GM23338 (cell line): Measurements from ENCODE around the gene FANCC. TPM values are rescaled to one million over a fixed set of nuclear protein-coding genes. Genes with fewer than 3 reads are reported as not detected.

Experiments
- ATAC-seq: fragments of 200-7000 bp; cut with Tn5 transposase; 3 replicates; pipeline ENCODE4 v1.9.1; 2020
- DNase-seq: peaks from one replicate; pipeline ENCODE4 v3.0.0-alpha.2; 2015; ENCODE audit warnings: low spot score
- H2AFZ ChIP-seq: fragments of 200-600 bp; sonication (generic); 2 replicates; pipeline ENCODE4 v1.8.0; 2016; ENCODE audit warnings: antibody characterized with exemption, mild to moderate bottlenecking, moderate library complexity
- H3F3A ChIP-seq: fragments of 200-600 bp; sonication (generic); replicated peaks from 2 replicates; pipeline ENCODE4 v1.8.0; 2017; ENCODE audit warnings: antibody characterized with exemption, mixed run types, low read depth
- H3K27ac ChIP-seq: fragments of 200-600 bp; sonication (generic); 2 replicates; pipeline ENCODE4 v1.6.1; 2016; ENCODE audit warnings: low read depth
- H3K27me3 ChIP-seq: fragments of 200-600 bp; sonication (generic); 2 replicates; pipeline ENCODE4 v1.8.0; 2016; ENCODE audit warnings: mild to moderate bottlenecking, mixed run types, moderate library complexity; ENCODE audit not compliant: insufficient read depth
- H3K36me3 ChIP-seq: fragments of 200-600 bp; sonication (generic); 2 replicates; pipeline ENCODE4 v1.8.0; 2016; ENCODE audit warnings: mild to moderate bottlenecking; ENCODE audit not compliant: insufficient read depth
- H3K4me1 ChIP-seq: fragments of 200-600 bp; sonication (generic); 2 replicates; pipeline ENCODE4 v1.8.0; 2016; ENCODE audit warnings: mild to moderate bottlenecking, moderate library complexity; ENCODE audit not compliant: insufficient read depth
- H3K4me2 ChIP-seq: fragments of 200-600 bp; sonication (generic); 2 replicates; pipeline ENCODE4 v1.7.1; 2017; ENCODE audit warnings: mixed run types
- H3K4me3 ChIP-seq: fragments of 200-600 bp; sonication (generic); 2 replicates; pipeline ENCODE4 v1.6.1; 2016; ENCODE audit warnings: mixed run types
- H3K79me2 ChIP-seq: fragments of 200-600 bp; sonication (generic); replicated peaks from 2 replicates; pipeline ENCODE4 v1.8.0; 2017; ENCODE audit warnings: mild to moderate bottlenecking; ENCODE audit not compliant: insufficient read depth
- H3K9me2 ChIP-seq: fragments of 200-600 bp; sonication (generic); 2 replicates; pipeline ENCODE4 v1.8.0; 2017; ENCODE audit not compliant: insufficient read depth
- H4K20me1 ChIP-seq: fragments of 200-600 bp; sonication (generic); replicated peaks from 2 replicates; pipeline ENCODE4 v1.8.0; 2017; ENCODE audit warnings: mild to moderate bottlenecking; ENCODE audit not compliant: insufficient read depth
- H3K27ac Mint-ChIP-seq: 2 replicates; pipeline ENCODE4 v1.8.0; 2020; ENCODE audit warnings: inconsistent platforms, mild to moderate bottlenecking, moderate library complexity, mixed read lengths
- H3K27me3 Mint-ChIP-seq: 3 replicates; pipeline ENCODE4 v1.8.0; 2022; ENCODE audit warnings: low read depth, mild to moderate bottlenecking, moderate library complexity, mixed read lengths, inconsistent platforms; ENCODE audit not compliant: insufficient read depth, poor library complexity
- H3K36me3 Mint-ChIP-seq: 3 replicates; pipeline ENCODE4 v1.8.0; 2021; ENCODE audit warnings: low read depth, mild to moderate bottlenecking, inconsistent platforms, moderate library complexity, mixed read lengths
- H3K4me1 Mint-ChIP-seq: 3 replicates; pipeline ENCODE4 v1.8.0; 2020; ENCODE audit warnings: mild to moderate bottlenecking, inconsistent platforms, mixed read lengths
- H3K4me3 Mint-ChIP-seq: 3 replicates; pipeline ENCODE4 v1.8.0; 2021; ENCODE audit warnings: moderate library complexity, mild to moderate bottlenecking, inconsistent platforms, mixed read lengths
- H3K9me3 Mint-ChIP-seq: 3 replicates; pipeline ENCODE4 v1.8.0; 2020; ENCODE audit warnings: moderate library complexity, mild to moderate bottlenecking, inconsistent platforms, mixed read lengths
- CTCF ChIP-seq, 2 experiments: fragments of 200-600 bp in 1 of 2; sonication (generic) in 1 of 2; conservative IDR thresholded peaks; 2 replicates each; pipeline versions ENCODE4 v1.5.1 to v1.6.1; 2016 to 2017; ENCODE audit warnings: antibody characterized with exemption in 2 of 2, low read depth in 2 of 2, mild to moderate bottlenecking in 2 of 2, moderate library complexity in 1 of 2
- EZH2 ChIP-seq: fragments of 200-600 bp; sonication (generic); IDR thresholded peaks from one replicate; pipeline ENCODE4 v1.8.0; 2017; ENCODE audit warnings: antibody characterized with exemption, mild to moderate bottlenecking, low read depth; ENCODE audit not compliant: unreplicated experiment
- EZH2phosphoT487 ChIP-seq: fragments of 200-600 bp; sonication (generic); IDR thresholded peaks from one replicate; pipeline ENCODE4 v1.8.1; 2018; ENCODE audit warnings: antibody characterized with exemption; ENCODE audit not compliant: unreplicated experiment
- JUNB ChIP-seq: IDR thresholded peaks from one replicate; pipeline ENCODE4 v1.6.1; 2016; ENCODE audit warnings: antibody characterized with exemption; ENCODE audit not compliant: unreplicated experiment
- NANOG ChIP-seq: IDR thresholded peaks from 2 replicates; pipeline ENCODE4 v1.6.1; 2016; ENCODE audit warnings: antibody characterized with exemption, borderline replicate concordance
- REST ChIP-seq: IDR thresholded peaks from one replicate; pipeline ENCODE4 v1.6.1; 2018; ENCODE audit warnings: antibody characterized with exemption; ENCODE audit not compliant: unreplicated experiment
- STAT1 ChIP-seq: IDR thresholded peaks from one replicate; pipeline ENCODE4 v1.6.1; 2016; ENCODE audit warnings: antibody characterized with exemption; ENCODE audit not compliant: unreplicated experiment
- ZNF114 ChIP-seq: fragments of 250-450 bp; sonication (Bioruptor Pico); IDR thresholded peaks from 2 replicates; pipeline ENCODE4 v1.5.0; 2020; ENCODE audit warnings: mild to moderate bottlenecking, moderate library complexity
- ZNF462 ChIP-seq: fragments of 250-450 bp; sonication (Bioruptor Pico); IDR thresholded peaks from 2 replicates; pipeline ENCODE4 v1.5.0; 2020; ENCODE audit warnings: mild to moderate bottlenecking, moderate library complexity
- polyA plus RNA-seq: library from polyadenylated mRNA; unstranded; fragments of >200 nt; fragmentation: Nextera tagmentation; extraction: Ambion mirVana; gene quantifications from 2 replicates; pipeline ENCODE4 v1.2.1, GENCODE V29; 2016
- total RNA-seq: library from RNA; depleted of rRNA; stranded (reverse); fragments of >200 nt; shearing (Covaris generic); gene quantifications from 2 replicates; pipeline ENCODE4 v1.2.3, GENCODE V29; 2014

Gene FANCC
- total and polyA plus RNA-seq, 2 experiments from 2014 or later, result 7.8 to 18.1 TPM

GRCh38 chr9:95089257-95090022 is 228.1 kb downstream of the FANCC start (continued):
- TF ChIP-seq REST, result no peak
- TF ChIP-seq ZNF114 (CRISPR knock-in tag), result no peak

GRCh38 chr9:95088421-95089161 is 228.9 kb downstream of the FANCC start:
- no peak overlapping the region; the same call in 2 of the 3 replicates for H3K4me3 Mint-ChIP-seq
- ATAC-seq (no peak), DNase-seq (no peak)
- H3K27ac Mint-ChIP-seq, result no peak overlapping the region
- no peaks in the 10 kb centered on the region for H3F3A ChIP-seq
- H3K36me3 Mint-ChIP-seq, result peaks cover 4% of the 10 kb centered on the region; the same call in 1 of the 3 replicates
- no peaks in the 10 kb centered on the region for H3K4me1 ChIP-seq
- H4K20me1 ChIP-seq, result no peaks in the 10 kb centered on the region
- H3K27ac ChIP-seq, result no peak overlapping the region
- no peaks in the 10 kb centered on the region for H3K36me3 ChIP-seq
- H3K27me3 Mint-ChIP-seq, result peaks cover 11% of the 10 kb centered on the region
- H3K4me3 ChIP-seq, result no peak overlapping the region
- H3K4me1 Mint-ChIP-seq, result peaks cover 25% of the 10 kb centered on the region
- no peaks in the 10 kb centered on the region for H3K27me3 ChIP-seq
- H3K9me2 ChIP-seq, result no peaks in the 10 kb centered on the region
- H3K9me3 Mint-ChIP-seq, result no peaks in the 10 kb centered on the region
- H2AFZ ChIP-seq, result no peak overlapping the region
- no peak overlapping the region for H3K4me2 ChIP-seq
- H3K79me2 ChIP-seq, result no peaks in the 10 kb centered on the region
- no peak for TF ChIP-seq CTCF (conservative IDR thresholded peaks at IDR 0.05; ENCODE audit: low read depth in 2 of 2)
- TF ChIP-seq JUNB, result no peak
- no peak for TF ChIP-seq EZH2phosphoT487
- TF ChIP-seq EZH2, result no peak
- TF ChIP-seq ZNF462 (CRISPR knock-in tag), result no peak
- no peak for TF ChIP-seq STAT1
- TF ChIP-seq NANOG, result no peak
